ENCODE results near the gene FNDC3B. TPM values are rescaled to one million over a fixed set of nuclear protein-coding genes. Genes with fewer than 3 reads are reported as not detected.

Gene FNDC3B
- total RNA-seq, 4 donors from 2014 or later, result 49.7 to 188 (median 165) TPM

- intact Hi-C loops (cut with DNase I; ENCODE audit: low total_unique reads), result no loop called here
- H3K9me3 ChIP-seq, result no peaks in the 10 kb centered on the region
- no peak for DNase-seq
- peaks cover 0 to 18% of the 10 kb centered on the region in 2 donors for H3K27me3 ChIP-seq
- H3K36me3 ChIP-seq, result no peaks in the 10 kb centered on the region
- no peaks in the 10 kb centered on the region for H3K4me1 ChIP-seq
- TF ChIP-seq CTCF (IDR thresholded peaks at IDR 0.05), result no peak
- TF ChIP-seq POLR2A (IDR thresholded peaks at IDR 0.05), result no peak
- no peak overlapping the region for H3K4me3 ChIP-seq
- H3K27ac ChIP-seq, result no peak overlapping the region
These were observed 409.5 kb downstream of the FNDC3B start for GRCh38 chr3:172448661-172449465.

- Histone ChIP-seq H3K4me3 (no peak overlapping the region), H3K4me1 (no peaks in the 10 kb centered on the region), H3K27me3 (peaks cover 0 to 18% of the 10 kb centered on the region in 2 donors), H3K36me3 (no peaks in the 10 kb centered on the region), H3K9me3 (no peaks in the 10 kb centered on the region), H3K27ac (no peak overlapping the region)
- DNase-seq, result no peak
- intact Hi-C loops (cut with DNase I; ENCODE audit: low total_unique reads), result no loop called here
- TF ChIP-seq POLR2A (IDR thresholded peaks at IDR 0.05) (no peak), CTCF (IDR thresholded peaks at IDR 0.05) (no peak)
These were observed 410.2 kb downstream of the FNDC3B start for GRCh38 chr3:172449466-172450149.

Small RNA genes lying within 50 kb of the gene (small RNA-seq; reads per million reads assigned to genes)
- gene RN7SL141P, result not detected

Other genes with a start within 250 kb of the FNDC3B start
- gene PLD1, start 229.1 kb upstream of the FNDC3B start, total RNA-seq, result 10 to 100 TPM; 15.6 to 94.8 (median 30.8) TPM
- 1 to 10 TPM in 1 of 4 donors, not detected in 3; 1.2 TPM for gene TMEM212, start 196.2 kb upstream of the FNDC3B start, total RNA-seq